ENCODE results near the gene TANK.
"Not testable (repeated sequence)": the region's sequence is repeated elsewhere in the genome, so short reads cannot be mapped to it uniquely, and the experiment has no call there.

The TANK gene

DNA sequence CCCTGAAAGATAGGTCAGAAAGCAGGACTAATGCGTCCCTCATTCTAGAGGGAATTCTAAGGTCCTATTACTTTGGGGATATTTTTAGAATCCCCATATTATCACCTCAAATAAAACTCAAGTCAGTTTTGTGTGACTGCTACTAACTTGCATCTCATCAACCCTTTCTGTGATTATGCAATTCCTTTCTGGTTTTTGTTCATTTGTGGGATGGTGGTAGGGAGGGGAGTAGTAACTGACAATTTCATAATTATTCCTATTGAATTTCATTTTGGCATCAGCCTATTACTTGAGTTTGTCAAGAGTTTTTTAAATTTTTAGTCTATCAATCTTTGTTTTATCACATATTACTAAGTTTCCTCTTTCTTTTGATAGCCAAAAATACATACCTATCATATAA is 28.4 kb upstream of the TANK start:
- no peak overlapping the region for H3K9ac ChIP-seq (ENCODE audit: low read length)
- H3K4me2 ChIP-seq (ENCODE audit: low read depth, low read length, poor library complexity, severe bottlenecking) = no peak overlapping the region
- H2AFZ ChIP-seq (ENCODE audit: low read depth, low read length, severe bottlenecking) = no peak overlapping the region
- H3F3A ChIP-seq (ENCODE audit: insufficient read depth) = no peaks in the 10 kb centered on the region
- no peaks in the 10 kb centered on the region for H3K36me3 ChIP-seq (ENCODE audit: low read length)
- H3K27ac ChIP-seq (ENCODE audit: low read depth, low read length) = no peak overlapping the region
- TF ChIP-seq EZH2phosphoT487 (conservative IDR thresholded peaks at IDR 0.05; ENCODE audit: low read length) = no peak
- TF ChIP-seq, protein P1, sequence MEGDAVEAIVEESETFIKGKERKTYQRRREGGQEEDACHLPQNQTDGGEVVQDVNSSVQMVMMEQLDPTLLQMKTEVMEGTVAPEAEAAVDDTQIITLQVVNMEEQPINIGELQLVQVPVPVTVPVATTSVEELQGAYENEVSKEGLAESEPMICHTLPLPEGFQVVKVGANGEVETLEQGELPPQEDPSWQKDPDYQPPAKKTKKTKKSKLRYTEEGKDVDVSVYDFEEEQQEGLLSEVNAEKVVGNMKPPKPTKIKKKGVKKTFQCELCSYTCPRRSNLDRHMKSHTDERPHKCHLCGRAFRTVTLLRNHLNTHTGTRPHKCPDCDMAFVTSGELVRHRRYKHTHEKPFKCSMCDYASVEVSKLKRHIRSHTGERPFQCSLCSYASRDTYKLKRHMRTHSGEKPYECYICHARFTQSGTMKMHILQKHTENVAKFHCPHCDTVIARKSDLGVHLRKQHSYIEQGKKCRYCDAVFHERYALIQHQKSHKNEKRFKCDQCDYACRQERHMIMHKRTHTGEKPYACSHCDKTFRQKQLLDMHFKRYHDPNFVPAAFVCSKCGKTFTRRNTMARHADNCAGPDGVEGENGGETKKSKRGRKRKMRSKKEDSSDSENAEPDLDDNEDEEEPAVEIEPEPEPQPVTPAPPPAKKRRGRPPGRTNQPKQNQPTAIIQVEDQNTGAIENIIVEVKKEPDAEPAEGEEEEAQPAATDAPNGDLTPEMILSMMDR (IDR thresholded peaks at IDR 0.05; ENCODE audit: insufficient read depth, low read length, poor library complexity, severe bottlenecking) = no peak
- H3K79me2 ChIP-seq (ENCODE audit: insufficient read depth, low read length) = no peaks in the 10 kb centered on the region
- H3K9me2 ChIP-seq (replicated peaks; ENCODE audit: insufficient read depth, low read length) = no peaks in the 10 kb centered on the region
- no peak overlapping the region for H3K4me3 ChIP-seq (ENCODE audit: insufficient read depth, low read length, poor library complexity, severe bottlenecking)
- H4K20me1 ChIP-seq (ENCODE audit: low read depth, low read length) = no peaks in the 10 kb centered on the region
- H3K27me3 ChIP-seq (ENCODE audit: low read length) = no peaks in the 10 kb centered on the region
- H3K9me3 ChIP-seq (ENCODE audit: insufficient read depth, low read length) = no peaks in the 10 kb centered on the region

DNA sequence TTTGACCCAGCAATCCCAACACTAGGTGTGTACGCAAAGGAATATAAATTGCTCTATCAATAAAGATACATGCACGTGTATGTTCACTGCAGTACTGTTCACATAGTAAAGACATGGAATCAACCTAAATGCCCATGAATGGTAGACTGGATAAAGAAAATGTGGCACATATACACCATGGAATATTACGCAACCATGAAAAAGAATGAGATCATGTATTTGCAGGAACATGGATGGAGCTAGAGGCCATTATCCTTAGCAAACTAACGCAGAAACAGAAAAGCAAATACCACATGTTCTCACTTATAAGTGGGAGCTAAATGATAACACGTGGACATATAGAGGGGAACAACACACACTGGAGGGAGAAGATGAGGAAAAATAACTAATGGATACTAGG is 27.8 kb upstream of the TANK start:
- H3K4me2 ChIP-seq (ENCODE audit: low read depth, low read length, poor library complexity, severe bottlenecking); H3K4me3 ChIP-seq (ENCODE audit: insufficient read depth, low read length, poor library complexity, severe bottlenecking); H3F3A ChIP-seq (ENCODE audit: insufficient read depth); H3K36me3 ChIP-seq (ENCODE audit: low read length); H2AFZ ChIP-seq (ENCODE audit: low read depth, low read length, severe bottlenecking); H3K27ac ChIP-seq (ENCODE audit: low read depth, low read length); H3K79me2 ChIP-seq (ENCODE audit: insufficient read depth, low read length); H3K27me3 ChIP-seq (ENCODE audit: low read length); H3K9ac ChIP-seq (ENCODE audit: low read length); H4K20me1 ChIP-seq (ENCODE audit: low read depth, low read length); H3K9me3 ChIP-seq (ENCODE audit: insufficient read depth, low read length); H3K9me2 ChIP-seq (replicated peaks; ENCODE audit: insufficient read depth, low read length): not testable (repeated sequence)

DNA sequence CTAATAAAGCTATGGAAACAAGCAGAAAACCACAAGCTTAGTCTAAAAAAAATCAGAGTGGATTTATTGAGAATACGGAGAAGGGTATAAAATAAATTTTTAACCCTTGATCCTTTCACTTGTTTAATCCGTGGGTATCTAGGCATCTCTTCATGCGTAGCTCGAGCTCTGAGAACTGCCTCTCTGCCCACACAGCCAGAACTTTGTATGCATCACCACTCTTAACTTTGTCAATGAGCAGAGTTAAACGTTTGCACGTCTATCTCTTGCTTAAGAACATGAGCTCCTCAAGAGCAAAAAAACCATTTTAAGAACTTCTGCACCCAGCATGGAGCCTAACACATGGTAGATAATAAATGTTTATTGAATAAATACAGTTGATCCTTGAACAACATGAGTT is 26.9 kb upstream of the TANK start:
- no peaks in the 10 kb centered on the region for H4K20me1 ChIP-seq (ENCODE audit: low read depth, low read length)
- no peaks in the 10 kb centered on the region for H3K27me3 ChIP-seq (ENCODE audit: low read length)
- no peaks in the 10 kb centered on the region for H3K36me3 ChIP-seq (ENCODE audit: low read length)
- no peaks in the 10 kb centered on the region for H3K9me2 ChIP-seq (replicated peaks; ENCODE audit: insufficient read depth, low read length)
- H3K27ac ChIP-seq (ENCODE audit: low read depth, low read length) = no peak overlapping the region
- no peak overlapping the region for H2AFZ ChIP-seq (ENCODE audit: low read depth, low read length, severe bottlenecking)
- H3K4me2 ChIP-seq (ENCODE audit: low read depth, low read length, poor library complexity, severe bottlenecking) = no peak overlapping the region
- no peaks in the 10 kb centered on the region for H3K79me2 ChIP-seq (ENCODE audit: insufficient read depth, low read length)
- no peaks in the 10 kb centered on the region for H3K9me3 ChIP-seq (ENCODE audit: insufficient read depth, low read length)
- H3K9ac ChIP-seq (ENCODE audit: low read length) = no peak overlapping the region
- no peaks in the 10 kb centered on the region for H3F3A ChIP-seq (ENCODE audit: insufficient read depth)
- no peak overlapping the region for H3K4me3 ChIP-seq (ENCODE audit: insufficient read depth, low read length, poor library complexity, severe bottlenecking)
- TF ChIP-seq, protein P1 (IDR thresholded peaks at IDR 0.05; ENCODE audit: insufficient read depth, low read length, poor library complexity, severe bottlenecking) = no peak
- TF ChIP-seq EZH2phosphoT487 (conservative IDR thresholded peaks at IDR 0.05; ENCODE audit: low read length) = no peak

DNA sequence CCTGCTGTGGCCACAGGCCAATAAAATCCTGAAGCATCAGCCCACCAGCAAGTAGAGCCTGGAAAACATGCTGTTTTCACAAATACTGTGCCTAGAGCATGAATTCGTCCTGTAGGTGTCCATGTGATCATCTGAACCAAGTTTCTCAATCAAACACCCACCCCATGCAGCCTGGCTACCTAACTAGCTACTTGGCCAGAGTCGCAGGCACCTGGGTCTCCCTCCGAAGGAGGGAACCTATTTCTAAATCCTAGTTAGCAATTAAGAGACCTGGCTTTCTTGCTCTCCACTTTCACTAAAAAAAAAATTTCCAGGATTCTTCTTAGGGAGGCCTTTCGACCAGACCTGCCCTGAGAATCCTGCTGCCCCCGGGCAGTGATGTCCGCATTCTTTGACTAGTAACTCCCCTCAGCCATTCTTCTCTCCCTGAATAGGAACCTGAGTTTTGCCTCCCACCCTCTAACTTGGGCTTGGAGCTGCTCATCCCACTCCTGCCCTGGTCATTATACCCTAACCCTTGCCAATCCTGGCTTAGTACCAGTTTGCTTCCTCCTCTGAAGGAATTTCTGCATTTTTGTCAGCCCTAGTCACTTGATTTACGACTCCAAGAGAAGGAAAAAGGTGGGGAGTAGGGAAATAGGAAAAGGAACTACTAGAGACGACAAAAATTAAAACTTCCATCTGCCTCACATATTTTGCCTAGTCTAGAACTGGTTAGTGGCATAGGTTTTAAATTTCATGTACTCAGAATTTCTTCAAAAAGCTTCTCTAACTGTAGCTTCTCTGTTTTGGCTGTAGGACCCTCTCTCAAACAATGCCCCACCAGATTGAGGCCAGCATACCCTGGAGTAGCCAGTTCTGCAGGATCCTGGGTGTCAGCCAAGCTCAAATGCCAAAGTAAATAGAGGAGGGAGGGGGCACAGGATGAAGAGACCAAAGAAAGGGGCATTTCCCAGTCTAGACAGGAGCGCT is 25.4 kb upstream of the TANK start:
- Histone ChIP-seq H3K9me2 (replicated peaks; ENCODE audit: insufficient read depth, low read length) (no peaks in the 10 kb centered on the region), H3K79me2 (ENCODE audit: insufficient read depth, low read length) (no peaks in the 10 kb centered on the region), H3K36me3 (ENCODE audit: low read length) (no peaks in the 10 kb centered on the region), H3K9me3 (ENCODE audit: insufficient read depth, low read length) (no peaks in the 10 kb centered on the region), H3K9ac (ENCODE audit: low read length) (no peak overlapping the region), H3K4me3 (ENCODE audit: insufficient read depth, low read length, poor library complexity, severe bottlenecking) (no peak overlapping the region), H3K4me2 (ENCODE audit: low read depth, low read length, poor library complexity, severe bottlenecking) (no peak overlapping the region), H3K27ac (ENCODE audit: low read depth, low read length) (no peak overlapping the region), H3F3A (ENCODE audit: insufficient read depth) (no peaks in the 10 kb centered on the region), H3K27me3 (ENCODE audit: low read length) (no peaks in the 10 kb centered on the region), H2AFZ (ENCODE audit: low read depth, low read length, severe bottlenecking) (no peak overlapping the region), H4K20me1 (ENCODE audit: low read depth, low read length) (no peaks in the 10 kb centered on the region)
- TF ChIP-seq, protein P1 (IDR thresholded peaks at IDR 0.05; ENCODE audit: insufficient read depth, low read length, poor library complexity, severe bottlenecking) = no peak
- no peak for TF ChIP-seq EZH2phosphoT487 (conservative IDR thresholded peaks at IDR 0.05; ENCODE audit: low read length)

Measured in SU-DHL-6 (cell line).